Left ventricle myocardium inferior (tissue), 1 donor: ENCODE results near the gene MLLT6. TPM values are rescaled to one million over a fixed set of nuclear protein-coding genes. Genes with fewer than 3 reads are reported as not detected.
A peak's percentile ranks its signal among the peaks of the same experiment; 100 is the strongest.
"Not testable (repeated sequence)": the region's sequence is repeated elsewhere in the genome, so short reads cannot be mapped to it uniquely, and the experiment has no call there.

Experiments used
- DNase-seq: peaks from one replicate; pipeline ENCODE4 v3.0.0-alpha.2; 2020
- H3K27ac ChIP-seq: fragments of 200-600 bp; replicated peaks from 2 replicates; pipeline ENCODE4 v1.8.0; 2021
- H3K27me3 ChIP-seq: fragments of 200-600 bp; 2 replicates; pipeline ENCODE4 v1.8.0; 2021; ENCODE audit warnings: low read depth
- H3K36me3 ChIP-seq: fragments of 200-600 bp; 2 replicates; pipeline ENCODE4 v1.8.0; 2021
- H3K4me1 ChIP-seq: fragments of 200-600 bp; 2 replicates; pipeline ENCODE4 v1.8.0; 2021
- H3K4me3 ChIP-seq: fragments of 200-600 bp; 2 replicates; pipeline ENCODE4 v1.8.0; 2021; ENCODE audit warnings: mild to moderate bottlenecking, moderate library complexity
- H3K9me3 ChIP-seq: fragments of 200-600 bp; replicated peaks from 2 replicates; pipeline ENCODE4 v1.8.0; 2021
- intact Hi-C: fragments of 100-400 bp; cut with micrococcal nuclease; formaldehyde crosslinking; loops from one replicate; pipeline ENCODE4 v1.11.0; 2022
- total RNA-seq: library from RNA; stranded (reverse); fragmentation: NEBNext Ultra II Directional; extraction: Animal tissue kit (Norgen Biotek cat#: 25700); gene quantifications from one replicate; pipeline ENCODE4 v1.2.1, GENCODE V29; 2021
- TF ChIP-seq, protein P1 (sequence below): fragments of 200-600 bp; IDR thresholded peaks from 2 replicates; pipeline ENCODE4 v1.8.0; 2021; ENCODE audit warnings: antibody characterized with exemption, mild to moderate bottlenecking, borderline replicate concordance
- donor health status: DM: no; HTN: yes; CAD: no; lungs with severe emphysema.

The MLLT6 gene
- total RNA-seq, 1 donor from 2014 or later = 74.1 TPM

DNA sequence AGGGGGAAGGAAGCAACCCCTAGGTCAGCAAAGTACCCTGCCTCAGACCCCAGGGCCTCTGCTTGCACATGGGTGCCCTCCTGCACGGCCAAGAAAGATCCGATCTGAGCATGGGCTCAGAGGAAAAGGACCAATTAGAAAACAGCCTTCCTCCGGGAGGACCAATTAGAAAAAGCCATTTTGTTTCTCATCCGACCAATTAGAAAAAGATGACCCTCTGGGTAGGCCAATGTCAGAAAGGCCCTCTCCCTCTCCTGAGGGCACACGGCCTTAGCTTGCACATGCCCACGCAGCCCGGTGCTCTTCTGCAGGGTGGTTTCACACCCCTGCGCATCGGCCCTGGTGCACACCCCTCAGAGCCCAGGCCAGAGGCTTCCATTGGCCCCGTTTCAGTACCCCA, 20.0 kb downstream of the MLLT6 start:
- Histone ChIP-seq H3K36me3 (peaks cover 45% of the 10 kb centered on the region), H3K9me3 (no peaks in the 10 kb centered on the region), H3K27me3 (no peaks in the 10 kb centered on the region), H3K4me1 (peaks cover 36% of the 10 kb centered on the region), H3K4me3 (no peak overlapping the region), H3K27ac (peak overlapping the region; percentile 43)
- DNase-seq = no peak
- TF ChIP-seq, protein P1, sequence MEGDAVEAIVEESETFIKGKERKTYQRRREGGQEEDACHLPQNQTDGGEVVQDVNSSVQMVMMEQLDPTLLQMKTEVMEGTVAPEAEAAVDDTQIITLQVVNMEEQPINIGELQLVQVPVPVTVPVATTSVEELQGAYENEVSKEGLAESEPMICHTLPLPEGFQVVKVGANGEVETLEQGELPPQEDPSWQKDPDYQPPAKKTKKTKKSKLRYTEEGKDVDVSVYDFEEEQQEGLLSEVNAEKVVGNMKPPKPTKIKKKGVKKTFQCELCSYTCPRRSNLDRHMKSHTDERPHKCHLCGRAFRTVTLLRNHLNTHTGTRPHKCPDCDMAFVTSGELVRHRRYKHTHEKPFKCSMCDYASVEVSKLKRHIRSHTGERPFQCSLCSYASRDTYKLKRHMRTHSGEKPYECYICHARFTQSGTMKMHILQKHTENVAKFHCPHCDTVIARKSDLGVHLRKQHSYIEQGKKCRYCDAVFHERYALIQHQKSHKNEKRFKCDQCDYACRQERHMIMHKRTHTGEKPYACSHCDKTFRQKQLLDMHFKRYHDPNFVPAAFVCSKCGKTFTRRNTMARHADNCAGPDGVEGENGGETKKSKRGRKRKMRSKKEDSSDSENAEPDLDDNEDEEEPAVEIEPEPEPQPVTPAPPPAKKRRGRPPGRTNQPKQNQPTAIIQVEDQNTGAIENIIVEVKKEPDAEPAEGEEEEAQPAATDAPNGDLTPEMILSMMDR = no peak
- intact Hi-C loops = no loop called here

DNA sequence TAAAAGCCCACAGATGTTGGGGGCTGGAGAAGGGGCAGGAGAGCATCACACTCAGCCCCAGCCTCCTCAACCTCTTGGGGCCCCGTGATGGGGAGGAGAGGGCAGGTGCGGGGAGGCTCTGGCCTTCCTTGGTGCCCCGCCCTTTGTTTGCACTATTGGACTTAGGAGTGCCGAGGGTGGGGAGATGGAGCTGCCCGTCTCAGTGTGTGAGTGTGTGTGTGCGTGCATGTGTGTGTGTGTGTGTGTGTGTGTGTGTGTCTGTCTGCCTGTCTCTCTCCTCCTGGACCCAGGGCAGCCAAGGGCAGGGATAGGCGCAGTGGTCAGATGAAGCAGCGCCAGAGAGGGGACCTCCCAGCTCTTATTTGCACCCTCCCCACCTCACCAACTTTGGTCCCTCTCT, 21.1 kb downstream of the MLLT6 start:
- peaks cover 45% of the 10 kb centered on the region for H3K4me1 ChIP-seq
- H3K27ac ChIP-seq, intact Hi-C loops, DNase-seq, H3K27me3 ChIP-seq, H3K9me3 ChIP-seq, H3K4me3 ChIP-seq: not testable (repeated sequence)
- H3K36me3 ChIP-seq = peaks cover 35% of the 10 kb centered on the region

DNA sequence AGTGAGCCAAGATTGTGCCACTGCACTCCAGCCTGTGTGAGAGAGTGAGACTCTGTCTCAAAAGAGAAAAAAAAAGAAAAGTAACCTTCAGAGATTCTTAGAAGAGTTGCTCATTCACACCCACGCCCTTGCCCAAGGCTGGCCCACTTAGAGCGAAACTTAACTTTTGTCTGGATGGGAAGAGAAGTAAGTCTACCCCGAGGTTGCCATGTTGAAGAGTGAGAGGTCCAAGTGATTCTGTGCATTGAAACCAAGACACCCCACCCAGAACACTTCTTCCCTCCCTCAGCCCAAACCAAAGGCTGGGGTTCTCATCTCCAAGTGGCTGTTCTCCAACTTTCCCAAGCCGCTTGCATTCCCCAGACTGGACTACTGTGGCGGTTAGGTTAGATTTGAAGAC, 22.7 kb downstream of the MLLT6 start:
- no peak for DNase-seq
- TF ChIP-seq, protein P1 = no peak
- Histone ChIP-seq H3K27me3 (no peaks in the 10 kb centered on the region), H3K27ac (peak overlapping the region; percentile 97), H3K36me3 (peaks cover 30% of the 10 kb centered on the region), H3K4me3 (no peak overlapping the region), H3K4me1 (peaks cover 58% of the 10 kb centered on the region), H3K9me3 (no peaks in the 10 kb centered on the region)
- intact Hi-C loops = no loop called here

DNA sequence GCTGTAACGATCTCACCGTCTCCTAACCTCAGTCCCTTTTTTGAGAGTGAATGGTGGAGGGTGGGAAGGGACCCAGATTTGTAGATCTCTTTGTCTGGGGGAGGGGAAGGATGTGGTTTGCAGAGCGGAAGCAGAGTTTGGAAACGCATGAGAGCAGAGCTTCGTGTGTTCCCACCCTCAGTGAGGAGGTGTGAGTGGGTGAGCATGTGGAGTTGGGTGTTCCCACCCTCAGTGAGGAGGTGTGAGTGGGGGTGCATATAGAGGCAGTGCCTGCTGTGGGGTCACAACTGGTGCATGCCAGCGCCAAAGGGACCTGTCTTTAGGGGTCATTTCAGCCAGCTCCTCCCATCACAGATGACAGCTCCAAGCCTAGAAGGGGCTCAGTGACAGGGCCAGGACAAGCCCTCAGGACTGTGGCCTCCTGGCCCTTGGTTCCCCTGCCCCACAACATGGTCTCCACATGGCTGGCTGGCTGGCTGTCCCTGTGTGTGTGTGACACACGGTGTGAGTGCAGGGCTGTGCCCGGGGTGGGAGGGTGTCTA, 23.3 kb downstream of the MLLT6 start:
- DNase-seq = no peak
- peak overlapping the region; percentile 97 for H3K27ac ChIP-seq
- intact Hi-C loops = no loop called here

DNA sequence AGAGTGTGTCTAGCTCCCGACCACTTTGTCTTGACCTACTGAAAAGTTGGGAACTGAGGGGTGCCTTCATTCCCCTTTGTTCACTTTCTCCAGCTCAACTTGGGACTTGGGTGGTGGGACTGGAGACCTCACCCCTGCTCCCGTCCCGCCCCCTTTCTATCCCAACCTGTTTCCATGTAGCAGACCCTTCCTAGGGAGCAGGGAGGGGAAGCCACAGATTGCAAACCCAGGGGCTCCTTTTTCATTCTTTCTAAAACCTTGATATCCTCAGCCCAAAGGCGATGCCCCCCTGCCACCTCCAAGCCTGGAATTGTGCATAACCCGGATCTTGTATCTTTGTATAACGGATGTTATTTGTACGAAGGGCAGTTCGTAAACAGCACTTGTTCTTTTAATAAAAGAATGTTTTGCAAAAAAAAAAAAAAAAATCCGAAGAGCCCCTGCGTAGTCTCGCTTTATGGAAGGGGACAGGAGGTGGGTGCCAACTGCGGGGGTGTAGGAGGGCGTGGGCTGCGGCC, 24.4 kb downstream of the MLLT6 start:
- Histone ChIP-seq H3K9me3 (no peaks in the 10 kb centered on the region), H3K4me1 (peaks cover 69% of the 10 kb centered on the region), H3K4me3 (peak overlapping the region; percentile 81), H3K27me3 (no peaks in the 10 kb centered on the region), H3K27ac (peak overlapping the region; percentile 97), H3K36me3 (peaks cover 39% of the 10 kb centered on the region)
- intact Hi-C loops = no loop called here
- DNase-seq = no peak
- TF ChIP-seq, protein P1 = no peak

More for the DNA sequence above, 23.3 kb downstream of the MLLT6 start:
- H3K4me3 ChIP-seq = no peak overlapping the region
- TF ChIP-seq, protein P1 = no peak
- peaks cover 32% of the 10 kb centered on the region for H3K36me3 ChIP-seq
- peaks cover 64% of the 10 kb centered on the region for H3K4me1 ChIP-seq
- H3K27me3 ChIP-seq = no peaks in the 10 kb centered on the region
- H3K9me3 ChIP-seq = no peaks in the 10 kb centered on the region

DNA sequence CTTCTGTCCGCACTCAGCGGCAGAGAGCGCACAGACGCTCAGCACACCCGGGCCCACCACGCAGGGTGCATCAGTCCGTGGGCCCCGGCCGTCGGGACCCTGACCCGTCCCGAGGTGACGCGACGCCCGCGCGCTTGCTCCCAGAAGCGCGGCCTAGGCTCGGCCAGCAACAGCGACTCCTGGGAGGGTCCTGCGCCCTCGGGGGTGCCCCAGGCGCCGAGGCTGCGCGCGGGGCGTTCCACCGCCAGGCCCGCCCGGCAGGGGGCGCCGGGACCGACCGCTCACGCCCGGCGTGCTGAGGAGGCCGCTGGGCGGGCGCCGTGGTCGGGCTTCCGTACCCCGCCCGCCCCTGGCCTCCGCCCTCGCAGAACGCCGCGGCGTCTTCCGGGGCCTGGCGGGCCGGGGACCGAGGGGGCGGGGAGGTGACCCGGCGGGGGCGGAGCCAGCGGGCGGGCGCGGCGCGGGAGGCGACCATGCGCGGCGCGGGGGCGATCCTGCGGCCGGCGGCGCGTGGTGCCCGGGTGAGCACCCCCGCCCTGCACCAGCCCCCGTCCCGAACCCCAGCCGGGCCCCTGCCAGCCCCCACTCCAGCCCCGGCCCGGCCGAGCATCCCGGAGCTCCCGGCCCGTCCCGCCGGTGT, 24.9 kb downstream of the MLLT6 start, which contains the start of gene CISD3:
Gene CISD3, plus strand, starts transcription at position 456 of the 640 bp plus-strand sequence. Its CDS starts 18 bp downstream, at position 474.
- TF ChIP-seq, protein P1 = peak; percentile 85
- Histone ChIP-seq H3K4me3 (peak within 1 kb of the TSS; percentile 81), H3K27me3 (no peaks in the 10 kb centered on the region), H3K9me3 (no peaks in the 10 kb centered on the region), H3K36me3 (peaks cover 36% of the 10 kb centered on the region), H3K4me1 (peaks cover 69% of the 10 kb centered on the region), H3K27ac (peak within 1 kb of the TSS; percentile 97)
- peak; percentile 89 for DNase-seq
- intact Hi-C loops = no loop called here
